Measurements from ENCODE around the gene PPP2R2B. TPM values are rescaled to one million over a fixed set of nuclear protein-coding genes. Genes with fewer than 3 reads are reported as not detected.
A peak's percentile ranks its signal among the peaks of the same experiment; 100 is the strongest.

PPP2R2B gene
- total RNA-seq, 2 donors from 2014 or later: 0.35 to 0.93 TPM

DNA sequence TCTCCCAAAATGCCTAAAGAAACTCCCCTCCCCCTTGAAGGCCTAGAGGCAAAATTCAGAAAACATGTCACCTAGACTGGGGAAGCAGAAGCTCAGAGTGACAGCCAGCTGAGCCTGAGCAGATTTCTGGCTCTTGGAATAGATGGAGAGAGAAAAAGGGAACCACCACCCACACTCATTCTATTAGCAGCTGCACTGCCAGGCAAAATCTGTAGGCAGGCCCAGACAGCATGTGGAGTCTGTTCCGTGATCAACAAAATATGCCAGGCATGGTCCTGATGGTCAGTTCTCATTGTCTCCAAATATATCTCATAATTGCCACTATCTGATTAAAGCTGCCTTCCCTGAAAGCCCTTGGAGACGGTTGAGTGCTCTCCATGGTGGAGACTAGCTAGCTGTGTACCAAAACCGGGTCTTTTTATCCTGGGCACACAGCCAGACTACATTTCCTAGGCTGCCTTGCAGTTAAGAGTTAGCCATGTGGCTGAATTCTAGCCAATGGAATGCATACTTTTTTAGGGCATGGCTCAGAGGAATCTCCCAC lies 230.8 kb downstream of the PPP2R2B start:
- H3K36me3 ChIP-seq: no peaks in the 10 kb centered on the region
- no peak overlapping the region for H3K9ac ChIP-seq (ENCODE audit: low read depth in 2 of 2, low read length in 2 of 2)
- H3K4me1 ChIP-seq: no peaks in the 10 kb centered on the region
- no peaks in the 10 kb centered on the region for H3K9me3 ChIP-seq
- H3K4me3 ChIP-seq: no peak overlapping the region
- no peaks in the 10 kb centered on the region for H3K27me3 ChIP-seq
- no peak overlapping the region for H3K27ac ChIP-seq
- TF ChIP-seq, protein P1, sequence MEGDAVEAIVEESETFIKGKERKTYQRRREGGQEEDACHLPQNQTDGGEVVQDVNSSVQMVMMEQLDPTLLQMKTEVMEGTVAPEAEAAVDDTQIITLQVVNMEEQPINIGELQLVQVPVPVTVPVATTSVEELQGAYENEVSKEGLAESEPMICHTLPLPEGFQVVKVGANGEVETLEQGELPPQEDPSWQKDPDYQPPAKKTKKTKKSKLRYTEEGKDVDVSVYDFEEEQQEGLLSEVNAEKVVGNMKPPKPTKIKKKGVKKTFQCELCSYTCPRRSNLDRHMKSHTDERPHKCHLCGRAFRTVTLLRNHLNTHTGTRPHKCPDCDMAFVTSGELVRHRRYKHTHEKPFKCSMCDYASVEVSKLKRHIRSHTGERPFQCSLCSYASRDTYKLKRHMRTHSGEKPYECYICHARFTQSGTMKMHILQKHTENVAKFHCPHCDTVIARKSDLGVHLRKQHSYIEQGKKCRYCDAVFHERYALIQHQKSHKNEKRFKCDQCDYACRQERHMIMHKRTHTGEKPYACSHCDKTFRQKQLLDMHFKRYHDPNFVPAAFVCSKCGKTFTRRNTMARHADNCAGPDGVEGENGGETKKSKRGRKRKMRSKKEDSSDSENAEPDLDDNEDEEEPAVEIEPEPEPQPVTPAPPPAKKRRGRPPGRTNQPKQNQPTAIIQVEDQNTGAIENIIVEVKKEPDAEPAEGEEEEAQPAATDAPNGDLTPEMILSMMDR (IDR thresholded peaks at IDR 0.05): no peak
- intact Hi-C loops (cut with DNase I): no loop called here
- no peak for DNase-seq

DNA sequence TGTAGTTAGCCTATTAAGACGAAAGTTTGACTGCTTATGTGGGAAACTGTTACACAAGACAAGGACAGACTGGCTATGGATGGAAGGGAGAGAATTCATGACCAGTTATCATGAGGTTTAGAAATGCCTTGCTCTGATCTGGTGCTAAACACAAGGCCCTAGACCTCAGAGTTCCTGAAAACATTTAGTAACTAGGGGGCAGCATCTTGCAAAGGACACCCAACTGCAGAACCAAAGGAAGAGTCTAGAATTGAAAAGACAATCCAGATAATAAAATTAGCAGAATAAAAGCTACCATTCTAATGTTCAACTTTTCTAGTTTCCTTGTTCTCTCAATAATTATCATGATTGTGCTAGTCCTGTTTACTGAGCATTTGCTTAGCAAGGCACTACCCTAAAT lies 232.1 kb downstream of the PPP2R2B start:
- DNase-seq: no peak
- H3K27me3 ChIP-seq: no peaks in the 10 kb centered on the region
- H3K4me3 ChIP-seq: no peak overlapping the region
- no peaks in the 10 kb centered on the region for H3K4me1 ChIP-seq
- TF ChIP-seq, protein P1 (IDR thresholded peaks at IDR 0.05): no peak
- no peak overlapping the region for H3K27ac ChIP-seq
- intact Hi-C loops (cut with DNase I): no loop called here
- no peaks in the 10 kb centered on the region for H3K36me3 ChIP-seq
- no peaks in the 10 kb centered on the region for H3K9me3 ChIP-seq
- H3K9ac ChIP-seq (ENCODE audit: low read depth in 2 of 2, low read length in 2 of 2): no peak overlapping the region

DNA sequence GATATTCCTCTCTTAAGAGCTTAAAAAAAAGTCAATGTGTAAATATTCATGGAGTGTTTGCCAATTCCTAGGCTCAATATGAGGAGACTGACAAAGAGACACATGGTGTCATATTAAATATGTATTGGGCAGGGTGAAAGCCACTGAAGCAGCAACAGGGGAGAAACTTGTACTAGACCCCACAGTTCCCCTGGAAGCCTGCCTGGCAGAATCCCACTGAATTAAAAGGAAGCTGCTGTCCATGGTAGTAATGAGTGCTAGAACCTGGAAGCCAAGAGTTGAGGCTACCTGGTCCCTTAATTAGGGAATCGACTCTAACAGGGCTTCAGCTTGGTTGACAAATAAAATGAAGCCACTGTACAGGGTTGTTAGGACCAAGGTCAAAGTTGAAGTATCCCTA lies 233.2 kb downstream of the PPP2R2B start:
- no peaks in the 10 kb centered on the region for H3K9me3 ChIP-seq
- no peak overlapping the region for H3K9ac ChIP-seq (ENCODE audit: low read depth in 2 of 2, low read length in 2 of 2)
- H3K27ac ChIP-seq: no peak overlapping the region
- intact Hi-C loops (cut with DNase I): no loop called here
- H3K36me3 ChIP-seq: no peaks in the 10 kb centered on the region
- no peak overlapping the region for H3K4me3 ChIP-seq
- H3K4me1 ChIP-seq: no peaks in the 10 kb centered on the region
- H3K27me3 ChIP-seq: no peaks in the 10 kb centered on the region
- TF ChIP-seq, protein P1 (IDR thresholded peaks at IDR 0.05): no peak
- DNase-seq: no peak

DNA sequence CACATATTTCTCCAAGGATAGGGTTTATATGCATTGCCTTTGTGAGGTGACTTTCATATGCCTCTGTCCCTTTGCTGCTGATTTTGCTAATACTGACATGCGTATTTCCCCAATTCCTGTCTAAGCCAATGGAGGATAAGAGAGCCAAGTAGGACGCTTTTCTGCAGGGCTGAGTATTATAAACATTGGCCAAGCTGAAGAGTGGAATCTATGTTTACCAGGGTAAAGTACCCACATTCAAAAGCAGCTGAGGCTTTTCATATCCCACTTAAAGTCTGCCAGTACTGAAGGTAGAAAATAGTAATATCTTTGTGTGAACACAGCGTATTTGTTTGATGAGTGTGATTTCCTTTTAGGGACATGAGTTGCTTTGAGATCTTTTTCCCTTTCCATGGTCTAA lies 233.7 kb downstream of the PPP2R2B start:
- intact Hi-C loops (cut with DNase I): no loop called here
- no peak for DNase-seq
- H3K9ac ChIP-seq (ENCODE audit: low read depth in 2 of 2, low read length in 2 of 2): no peak overlapping the region
- TF ChIP-seq, protein P1 (IDR thresholded peaks at IDR 0.05): no peak
- H3K4me3 ChIP-seq: no peak overlapping the region
- no peak overlapping the region for H3K27ac ChIP-seq
- H3K36me3 ChIP-seq: no peaks in the 10 kb centered on the region
- no peaks in the 10 kb centered on the region for H3K9me3 ChIP-seq
- H3K27me3 ChIP-seq: no peaks in the 10 kb centered on the region
- H3K4me1 ChIP-seq: no peaks in the 10 kb centered on the region

DNA sequence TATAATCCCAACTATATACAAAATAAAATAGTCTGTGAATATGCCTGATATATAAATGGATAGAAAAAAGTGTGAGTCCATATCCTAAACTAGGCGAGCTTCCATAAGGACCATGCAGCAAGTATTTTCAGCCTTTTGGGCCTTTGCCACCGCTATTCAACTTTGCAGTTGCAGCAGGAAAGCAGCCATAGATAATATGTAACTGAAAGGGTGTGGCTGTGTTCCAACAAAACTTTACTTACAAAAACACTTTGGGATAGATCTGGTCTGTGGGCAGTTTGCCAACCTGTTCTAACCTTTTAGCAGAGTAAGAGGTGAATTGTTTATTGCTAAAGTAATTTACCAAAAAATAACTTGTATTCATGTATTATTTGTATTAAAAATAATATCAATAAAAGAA lies 234.8 kb downstream of the PPP2R2B start:
- Histone ChIP-seq H3K27me3 (no peaks in the 10 kb centered on the region), H3K27ac (no peak overlapping the region), H3K4me3 (no peak overlapping the region), H3K36me3 (no peaks in the 10 kb centered on the region), H3K9me3 (no peaks in the 10 kb centered on the region), H3K9ac (ENCODE audit: low read depth in 2 of 2, low read length in 2 of 2) (no peak overlapping the region), H3K4me1 (no peaks in the 10 kb centered on the region)
- TF ChIP-seq, protein P1 (IDR thresholded peaks at IDR 0.05): no peak
- DNase-seq: peak; percentile 48
- intact Hi-C loops (cut with DNase I): no loop called here

Measured in colonic mucosa (tissue), 4 donors.